HepG2 (cell line): Measurements from ENCODE around the gene ZNF425. TPM values are rescaled to one million over a fixed set of nuclear protein-coding genes. Genes with fewer than 3 reads are reported as not detected.

Experiments
- BCL6 ChIP-seq: IDR thresholded peaks from 2 replicates; pipeline ENCODE4 v1.6.1; 2016; ENCODE audit warnings: missing genetic modification reagents, missing compliant biosample characterization
- DR1 ChIP-seq: sonication (generic); formaldehyde crosslinking; IDR thresholded peaks from 2 replicates; pipeline ENCODE4 v1.8.0; 2021; ENCODE audit warnings: mild to moderate bottlenecking, missing genetic modification reagents, inconsistent platforms
- ERF ChIP-seq: IDR thresholded peaks from 2 replicates; pipeline ENCODE4 v1.6.1; 2018; ENCODE audit warnings: missing biosample characterization, missing genetic modification reagents
- HDAC2 ChIP-seq: sonication (generic); formaldehyde crosslinking; IDR thresholded peaks from 2 replicates; pipeline ENCODE4 v1.4.0; 2020; ENCODE audit warnings: missing genetic modification reagents
- KAT7 ChIP-seq: IDR thresholded peaks from 2 replicates; pipeline ENCODE4 v1.6.1; 2018; ENCODE audit warnings: borderline replicate concordance, missing compliant biosample characterization
- PAX8 ChIP-seq: sonication (generic); formaldehyde crosslinking; IDR thresholded peaks from 2 replicates; pipeline ENCODE4 v1.8.0; 2022; ENCODE audit warnings: mild to moderate bottlenecking, missing genetic modification reagents, borderline replicate concordance
- RELA ChIP-seq: sonication (generic); formaldehyde crosslinking; IDR thresholded peaks from 2 replicates; pipeline ENCODE4 v1.4.0; 2020; ENCODE audit warnings: missing genetic modification reagents
- RFX5 ChIP-seq: IDR thresholded peaks from 2 replicates; pipeline ENCODE4 v1.6.1; 2011; ENCODE audit warnings: low read depth, low read length, improper control_type of control experiment
- RNF2 ChIP-seq: fragments of 450-650 bp; conservative IDR thresholded peaks from 2 replicates; pipeline ENCODE4 v1.6.1; 2016; ENCODE audit warnings: low read depth
- TFDP1 ChIP-seq: IDR thresholded peaks from 2 replicates; pipeline ENCODE4 v1.6.1; 2016; ENCODE audit warnings: missing compliant biosample characterization, missing genetic modification reagents, borderline replicate concordance
- TFE3 ChIP-seq: IDR thresholded peaks from 2 replicates; pipeline ENCODE4 v1.6.1; 2016
- TOPORS ChIP-seq: sonication (generic); formaldehyde crosslinking; IDR thresholded peaks from 2 replicates; pipeline ENCODE4 v1.8.0; 2023; ENCODE audit warnings: mild to moderate bottlenecking, missing genetic modification reagents
- ZBTB21 ChIP-seq: sonication (generic); formaldehyde crosslinking; IDR thresholded peaks from 2 replicates; pipeline ENCODE4 v1.4.0; 2020; ENCODE audit warnings: missing genetic modification reagents
- ZBTB34 ChIP-seq: sonication (generic); formaldehyde crosslinking; IDR thresholded peaks from 2 replicates; pipeline ENCODE4 v1.8.0; 2022; ENCODE audit warnings: mild to moderate bottlenecking, missing genetic modification reagents
- ZBTB39 ChIP-seq: sonication (generic); formaldehyde crosslinking; IDR thresholded peaks from 2 replicates; pipeline ENCODE4 v1.5.0; 2020; ENCODE audit warnings: missing genetic modification reagents
- ZHX1 ChIP-seq: sonication (generic); formaldehyde crosslinking; IDR thresholded peaks from 2 replicates; pipeline ENCODE4 v1.8.1; 2022; ENCODE audit warnings: low read depth, mild to moderate bottlenecking, missing genetic modification reagents
- ZKSCAN1 ChIP-seq: fragments of 150-350 bp; IDR thresholded peaks from 2 replicates; pipeline ENCODE4 v1.6.1; 2014; ENCODE audit warnings: low read length
- ZNF317 ChIP-seq: sonication (generic); formaldehyde crosslinking; IDR thresholded peaks from 2 replicates; pipeline ENCODE4 v1.5.0; 2020; ENCODE audit warnings: mild to moderate bottlenecking, missing genetic modification reagents
- ZNF510 ChIP-seq: sonication (generic); formaldehyde crosslinking; IDR thresholded peaks from 2 replicates; pipeline ENCODE4 v1.4.0; 2020; ENCODE audit warnings: low read depth, mild to moderate bottlenecking, missing genetic modification reagents
- ZNF597 ChIP-seq: sonication (generic); formaldehyde crosslinking; IDR thresholded peaks from 2 replicates; pipeline ENCODE4 v1.5.0; 2020; ENCODE audit warnings: missing genetic modification reagents
- polyA plus RNA-seq, 8 experiments: library from polyadenylated mRNA; depleted of rRNA in 3 of 8; stranded (reverse) in 7 of 8; unstranded in 1 of 8; fragments of >200 nt; fragmentation: Illumina TruSeq in 4 of 8; extraction: Trizol in 4 of 8; gene quantifications; 2 replicates each; pipeline versions ENCODE4 v1.2.1 to v1.2.3, GENCODE V29; 2011 to 2016; ENCODE audit warnings: low read depth in 4 of 8, missing spikeins in 1 of 8, mixed read lengths in 1 of 8; ENCODE audit not compliant: insufficient read depth in 1 of 8
- total RNA-seq, 5 experiments: library from RNA; depleted of rRNA; stranded (reverse); fragments of >200 nt; fragmentation: Illumina TruSeq; extraction: Trizol; gene quantifications; 2 replicates each; pipeline ENCODE4 v1.2.3, GENCODE V29; 2016; ENCODE audit warnings: low read depth in 1 of 5

ZNF425 gene
- total and polyA plus RNA-seq, 2 of the 13 experiments (the other 11 are each of a cell fraction or from before 2014, with no cell fraction given) = 0.51 to 1.1 TPM

GRCh38 chr7:149126662-149127266 lies 640 bp upstream of the ZNF425 start (continued):
- TF ChIP-seq ZBTB34 (no peak), DR1 (CRISPR knock-in tag) (no peak), ZBTB39 (CRISPR knock-in tag) (no peak), ZNF317 (no peak), PAX8 (CRISPR knock-in tag) (no peak), ZNF597 (CRISPR knock-in tag) (no peak), ERF (CRISPR knock-in tag) (no peak), TFE3 (CRISPR knock-in tag) (0 out of 2 replicates have a peak, but pooled peaks have one; percentile 4), RFX5 (no peak), RELA (no peak), RNF2 (no peak), ZBTB21 (CRISPR knock-in tag) (no peak), ZKSCAN1 (no peak), TFDP1 (CRISPR knock-in tag) (no peak; the same call in 1 of the 2 replicates), ZHX1 (CRISPR knock-in tag) (no peak), BCL6 (CRISPR knock-in tag) (no peak), HDAC2 (CRISPR knock-in tag) (no peak), ZNF510 (CRISPR knock-in tag) (no peak), KAT7 (CRISPR knock-in tag) (no peak), TOPORS (CRISPR knock-in tag) (no peak; the same call in 1 of the 2 replicates)
